Astrocyte of the hippocampus (primary cell): ENCODE results near the gene EVI5L.

Experiments
- DNase-seq: peaks from one replicate; pipeline ENCODE4 v3.0.0; 2011; ENCODE audit warnings: low read depth, low spot score

EVI5L gene

DNA sequence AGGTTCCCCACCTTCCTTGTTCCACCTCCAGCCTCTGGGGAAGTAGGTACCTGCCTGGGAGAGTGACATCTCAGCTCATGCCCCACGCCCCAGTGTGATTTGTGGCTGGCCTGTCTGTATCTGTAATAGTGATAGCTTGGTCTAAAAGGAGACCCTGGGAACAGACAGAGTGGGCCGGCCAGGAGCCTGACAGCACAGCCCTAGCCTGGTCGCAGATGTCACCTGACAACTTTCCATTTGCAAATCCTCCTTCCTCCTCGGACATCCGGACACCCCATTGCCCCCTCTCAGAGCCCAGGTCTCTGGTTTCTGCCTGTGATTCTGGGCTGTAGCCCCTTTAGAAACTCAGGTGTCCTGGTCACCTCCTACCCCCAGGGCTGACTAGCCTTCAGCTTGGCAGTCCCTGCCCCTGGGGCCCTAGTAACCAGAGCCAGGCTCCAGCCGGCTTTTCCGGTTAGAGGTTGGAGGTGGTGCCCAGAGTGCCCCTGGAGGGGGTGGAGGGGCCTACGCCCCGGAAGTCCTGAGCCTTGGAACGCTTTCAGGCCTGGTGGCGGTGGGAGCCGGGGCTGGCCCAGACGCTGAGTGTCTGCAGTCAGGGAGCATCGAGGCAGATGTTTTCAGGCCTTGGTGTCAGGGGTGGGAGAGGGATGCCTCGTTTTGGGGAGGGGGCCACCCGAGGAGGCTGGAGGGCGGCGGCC, 64.7 kb downstream of the EVI5L start:
- DNase-seq, result no peak

DNA sequence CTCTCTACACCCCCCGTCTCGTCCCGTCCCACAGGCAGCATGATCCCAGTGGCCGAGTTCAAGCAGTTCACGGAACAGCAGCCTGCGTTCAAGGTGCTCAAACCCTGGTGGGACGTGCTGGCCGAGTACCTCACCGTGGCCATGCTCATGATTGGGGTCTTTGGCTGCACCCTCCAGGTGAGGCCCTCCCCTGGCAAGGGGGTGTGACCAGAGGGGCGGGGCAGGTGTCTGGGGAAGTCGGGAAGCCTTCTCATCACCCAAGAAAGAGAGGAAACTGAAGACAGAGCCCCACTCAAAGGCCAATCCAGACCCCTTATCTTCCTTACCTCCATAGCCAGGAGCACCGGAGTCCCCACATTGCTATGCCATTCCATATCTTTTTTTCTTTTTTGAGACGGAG, 65.5 kb downstream of the EVI5L start:
- DNase-seq, result no peak

DNA sequence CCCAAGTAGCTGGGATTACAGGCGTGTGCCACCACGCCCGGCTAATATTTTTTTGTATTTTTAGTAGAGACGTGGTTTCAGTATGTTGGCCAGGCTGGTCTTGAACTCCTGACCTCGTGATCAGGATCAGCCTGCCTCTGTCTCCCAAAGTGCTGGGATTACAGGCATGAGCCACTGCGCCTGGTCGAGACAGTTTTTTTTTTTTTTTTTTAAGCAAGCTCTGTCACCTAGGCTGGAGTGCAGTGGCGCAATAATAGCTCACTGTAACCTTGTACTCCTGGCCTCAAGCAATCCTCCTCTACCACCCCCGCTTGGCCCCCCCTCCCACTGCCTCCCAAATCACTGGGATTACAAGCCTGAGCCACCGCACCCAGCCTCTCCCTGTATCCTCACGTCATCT, 67.3 kb downstream of the EVI5L start:
- DNase-seq, result no peak

DNA sequence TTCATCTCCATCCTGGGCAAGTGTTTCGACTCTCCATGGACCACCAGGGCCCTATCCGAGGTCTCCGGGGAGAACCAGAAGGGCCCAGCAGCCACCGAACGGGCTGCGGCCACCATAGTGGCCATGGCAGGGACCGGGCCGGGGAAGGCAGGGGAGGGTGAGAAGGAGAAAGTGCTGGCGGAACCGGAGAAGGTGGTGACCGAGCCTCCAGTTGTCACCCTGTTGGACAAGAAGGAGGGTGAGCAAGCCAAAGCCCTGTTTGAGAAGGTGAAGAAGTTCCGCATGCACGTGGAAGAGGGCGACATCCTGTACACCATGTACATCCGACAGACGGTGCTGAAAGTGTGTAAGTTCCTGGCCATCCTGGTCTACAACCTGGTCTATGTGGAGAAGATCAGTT, 68.9 kb downstream of the EVI5L start:
- DNase-seq, result no peak

DNA sequence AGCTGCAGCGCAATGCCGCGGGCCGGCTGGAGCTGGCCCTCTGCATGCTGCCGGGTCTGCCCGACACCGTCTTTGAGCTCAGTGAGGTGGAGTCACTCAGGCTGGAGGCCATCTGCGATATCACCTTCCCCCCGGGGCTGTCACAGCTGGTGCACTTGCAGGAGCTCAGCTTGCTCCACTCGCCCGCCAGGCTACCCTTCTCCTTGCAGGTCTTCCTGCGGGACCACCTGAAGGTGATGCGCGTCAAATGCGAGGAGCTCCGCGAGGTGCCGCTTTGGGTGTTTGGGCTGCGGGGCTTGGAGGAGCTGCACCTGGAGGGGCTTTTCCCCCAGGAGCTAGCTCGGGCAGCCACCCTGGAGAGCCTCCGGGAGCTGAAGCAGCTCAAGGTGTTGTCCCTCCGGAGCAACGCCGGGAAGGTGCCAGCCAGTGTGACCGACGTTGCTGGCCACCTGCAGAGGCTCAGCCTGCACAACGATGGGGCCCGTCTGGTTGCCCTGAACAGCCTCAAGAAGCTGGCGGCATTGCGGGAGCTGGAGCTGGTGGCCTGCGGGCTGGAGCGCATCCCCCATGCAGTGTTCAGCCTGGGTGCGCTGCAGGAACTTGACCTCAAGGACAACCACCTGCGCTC, 69.8 kb downstream of the EVI5L start:
- no peak for DNase-seq

DNA sequence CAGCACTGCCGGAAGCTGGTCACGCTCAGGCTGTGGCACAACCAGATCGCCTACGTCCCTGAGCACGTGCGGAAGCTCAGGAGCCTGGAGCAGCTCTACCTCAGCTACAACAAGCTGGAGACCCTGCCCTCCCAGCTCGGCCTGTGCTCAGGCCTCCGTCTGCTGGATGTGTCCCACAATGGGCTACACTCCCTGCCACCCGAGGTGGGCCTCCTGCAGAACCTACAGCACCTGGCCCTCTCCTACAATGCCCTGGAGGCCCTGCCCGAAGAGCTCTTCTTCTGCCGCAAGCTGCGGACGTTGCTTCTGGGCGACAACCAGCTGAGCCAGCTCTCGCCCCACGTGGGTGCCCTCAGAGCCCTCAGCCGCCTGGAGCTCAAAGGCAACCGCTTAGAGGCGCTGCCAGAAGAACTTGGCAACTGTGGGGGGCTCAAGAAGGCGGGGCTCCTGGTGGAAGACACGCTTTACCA, 70.4 kb downstream of the EVI5L start:
- DNase-seq, result no peak

DNA sequence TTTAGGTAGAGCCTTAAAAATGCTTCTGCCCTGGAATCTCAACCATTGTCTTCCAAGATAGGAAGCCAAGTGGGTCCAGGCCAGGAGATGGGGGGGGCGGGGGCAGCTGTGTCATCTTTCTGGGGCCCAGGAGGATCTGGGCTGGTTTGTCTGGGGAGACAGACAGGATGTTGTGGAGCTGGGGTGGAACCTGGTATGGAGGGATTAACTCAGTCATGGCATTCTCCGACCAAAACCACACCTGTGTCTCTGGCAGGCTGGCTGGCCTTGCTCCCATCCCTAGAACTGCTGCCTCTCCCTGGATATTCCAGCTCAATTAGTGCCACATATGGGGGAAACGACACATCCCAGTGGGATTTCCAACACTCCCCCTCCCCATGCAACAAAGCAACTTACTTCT, 70.9 kb downstream of the EVI5L start:
- no peak for DNase-seq

DNA sequence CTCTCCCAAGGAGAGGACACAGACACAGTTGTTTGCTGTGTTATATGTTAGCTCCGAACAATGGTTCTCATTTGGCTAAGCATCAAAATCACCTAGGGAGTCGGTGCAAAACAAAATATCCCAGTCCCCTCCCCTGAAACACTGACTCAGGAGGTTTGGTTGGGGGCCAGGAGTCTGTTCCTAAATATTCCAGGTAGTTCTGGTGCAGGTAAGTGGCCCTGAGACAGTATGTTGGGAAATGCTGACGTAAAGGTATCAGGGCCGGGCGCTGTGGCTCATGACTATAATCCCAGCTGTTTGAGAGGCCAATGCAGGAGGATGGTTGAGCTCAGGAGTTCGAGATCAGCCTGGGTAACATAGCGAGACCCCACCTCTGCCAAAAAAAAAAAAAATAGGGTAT, 71.3 kb downstream of the EVI5L start:
- no peak for DNase-seq

DNA sequence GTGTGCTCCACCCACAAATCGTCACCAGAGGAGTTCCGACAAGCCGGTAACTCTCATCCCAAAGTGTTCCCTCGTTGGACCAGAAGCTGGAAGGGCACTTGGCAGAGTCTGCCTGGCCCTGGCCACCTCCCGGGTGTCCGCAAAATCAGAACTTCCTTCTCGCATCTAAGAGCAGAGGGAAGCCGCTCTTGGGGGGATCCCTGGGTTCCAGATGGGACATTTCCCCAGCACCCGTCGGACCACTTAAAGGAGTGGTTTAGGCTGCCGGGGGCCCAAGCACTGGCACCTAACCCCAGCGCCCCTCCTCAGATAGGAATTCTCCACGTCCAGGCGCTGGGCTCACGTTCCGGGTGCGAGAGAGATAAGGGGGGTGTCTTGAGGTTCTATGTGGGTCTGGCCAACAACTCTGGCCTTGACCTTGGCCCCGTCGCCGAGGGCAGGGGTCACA, 72.8 kb downstream of the EVI5L start:
- no peak for DNase-seq

DNA sequence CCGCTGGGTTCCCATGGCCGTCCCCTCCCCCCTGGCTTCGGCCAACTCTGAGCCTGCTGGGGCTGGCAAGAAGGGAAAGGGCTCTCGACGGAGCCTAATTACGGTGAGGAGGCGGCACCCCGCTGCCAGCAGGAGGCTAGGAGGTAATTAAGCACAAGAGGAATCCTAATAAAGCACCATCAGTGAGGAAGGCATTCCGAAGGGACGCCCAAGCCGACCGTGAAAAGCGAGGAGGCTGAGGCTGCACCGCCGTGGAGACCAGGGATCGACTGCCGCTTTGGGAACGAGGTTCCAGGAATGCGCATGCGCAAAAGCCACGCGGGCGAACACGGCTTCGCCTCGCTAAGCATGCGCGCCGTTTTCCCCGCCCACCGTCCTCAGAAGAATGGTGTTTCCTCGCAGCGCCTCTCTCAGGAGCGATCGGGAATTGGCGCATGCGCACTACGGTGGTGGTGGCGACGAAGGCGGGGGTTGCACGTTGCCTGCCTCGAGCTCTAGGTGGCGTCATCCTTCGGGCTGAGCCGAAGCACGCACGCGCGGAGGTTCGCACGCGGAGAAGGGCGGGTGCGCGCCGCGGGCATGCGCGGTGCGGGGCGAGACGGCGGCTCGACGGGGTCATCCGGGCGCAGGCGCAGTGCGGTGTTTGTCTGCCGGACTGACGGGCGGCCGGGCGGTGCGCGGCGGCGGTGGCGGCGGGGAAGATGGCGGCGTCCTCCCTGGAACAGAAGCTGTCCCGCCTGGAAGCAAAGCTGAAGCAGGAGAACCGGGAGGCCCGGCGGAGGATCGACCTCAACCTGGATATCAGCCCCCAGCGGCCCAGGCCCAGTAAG, 73.4 kb downstream of the EVI5L start, which contains the start of gene MAP2K7:
MAP2K7 (plus strand) TSS at position 634 of the 830 bp plus-strand sequence; CDS start at position 702, 68 bp downstream.
- DNase-seq, result peak; percentile 100

DNA sequence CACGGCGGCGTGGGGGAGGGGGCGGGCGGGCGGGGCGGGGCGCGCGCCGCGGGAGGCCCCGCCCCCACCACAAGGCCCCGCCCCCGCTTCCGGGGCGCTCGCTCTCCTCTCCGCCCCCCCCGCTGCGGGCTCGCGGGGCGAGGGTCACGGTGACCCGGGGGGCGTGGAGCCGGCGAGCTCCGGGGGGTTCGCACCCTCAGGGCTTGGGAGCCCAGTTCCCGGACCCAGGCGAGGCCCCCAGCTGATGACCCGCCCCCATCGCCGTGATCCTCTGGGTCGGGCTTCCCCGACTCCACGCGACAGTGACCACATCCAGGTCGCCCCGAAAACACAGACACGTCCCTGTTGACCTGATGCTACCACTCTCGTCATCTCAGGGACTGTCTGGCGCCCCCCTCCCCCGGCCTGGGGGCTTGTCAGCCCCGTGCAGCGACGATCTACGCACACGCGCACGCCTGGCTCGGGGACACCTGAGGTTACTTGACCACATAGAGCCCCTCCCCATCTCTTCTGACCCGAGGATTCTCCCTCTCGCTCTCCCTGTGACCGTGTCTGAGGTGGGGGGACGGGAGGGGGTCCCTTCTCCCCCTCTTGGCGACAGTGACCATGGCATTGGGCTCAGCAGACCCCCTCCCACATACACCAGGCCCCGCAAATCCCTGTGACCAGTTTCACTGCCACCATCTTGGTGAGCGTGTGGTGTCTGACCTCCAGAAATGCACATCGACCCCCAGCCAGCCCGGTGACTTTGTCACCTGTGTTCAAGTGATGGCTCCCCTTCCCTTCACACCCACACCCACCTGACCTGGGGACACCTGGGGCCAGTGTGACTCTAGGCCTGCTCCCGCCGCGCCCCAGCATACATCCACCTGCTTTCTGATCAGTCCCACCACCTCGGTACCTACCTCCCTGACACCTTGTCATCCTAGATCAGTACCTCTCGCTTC, 74.3 kb downstream of the EVI5L start:
- no peak for DNase-seq

DNA sequence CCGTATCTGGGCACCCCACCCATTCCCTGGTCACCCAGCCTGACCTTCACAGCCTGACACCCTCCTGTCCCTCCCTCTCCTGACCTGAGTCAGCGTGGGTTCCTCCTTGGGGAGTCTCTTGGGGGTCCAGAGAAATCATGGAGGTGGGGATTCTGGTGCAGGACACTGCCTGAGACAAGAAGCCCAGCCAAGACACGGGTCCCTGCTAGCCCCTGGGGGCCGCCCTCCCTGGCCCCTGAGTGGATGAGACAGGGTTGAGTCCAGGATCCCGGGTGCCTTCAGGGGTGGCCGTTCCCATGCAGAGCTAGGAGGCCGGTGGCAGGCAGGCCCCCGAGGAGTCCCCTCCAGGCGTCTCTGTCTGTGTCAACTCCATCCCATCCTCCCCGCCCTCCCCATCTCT, 75.2 kb downstream of the EVI5L start:
- DNase-seq, result no peak

DNA sequence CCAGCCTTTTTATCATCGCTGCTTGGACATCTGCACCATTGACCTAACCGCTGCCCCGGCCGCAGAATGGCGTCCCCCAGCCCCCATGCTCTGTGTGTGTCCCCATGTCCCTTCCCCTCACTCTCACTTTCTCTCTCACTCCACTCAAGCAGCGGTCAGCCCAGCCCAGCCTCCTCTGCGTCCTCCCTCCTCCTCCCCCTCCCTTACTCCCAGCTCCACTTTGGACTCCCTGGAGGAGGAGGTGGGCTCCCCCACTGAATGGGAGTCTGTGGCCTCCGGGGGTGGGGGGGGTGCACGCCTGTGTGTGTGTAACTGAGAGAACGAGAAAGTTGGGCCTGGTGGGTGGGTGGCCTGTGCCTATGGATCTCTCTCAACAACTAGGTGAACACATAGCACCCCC, 75.8 kb downstream of the EVI5L start:
- DNase-seq, result no peak

DNA sequence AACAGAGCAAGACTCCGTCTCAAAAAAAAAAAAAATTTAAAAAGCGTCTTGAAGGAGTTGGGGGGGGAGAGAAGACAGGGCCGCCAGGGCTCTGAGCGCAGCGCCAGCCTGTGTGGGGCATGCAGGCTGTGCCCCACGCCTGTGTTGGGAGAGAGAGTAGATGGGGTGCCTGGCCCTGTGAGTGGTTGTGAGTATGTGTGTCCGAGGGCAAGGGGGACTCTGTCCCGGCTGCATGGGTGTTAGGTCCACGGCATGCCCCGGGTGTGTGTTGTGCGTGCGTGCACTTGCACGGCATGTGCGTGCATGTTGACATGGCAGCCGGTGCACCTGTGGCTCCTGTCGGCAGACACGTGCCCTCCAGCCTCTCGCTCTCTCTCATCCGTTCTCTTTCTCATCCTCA, 77.1 kb downstream of the EVI5L start:
- no peak for DNase-seq

DNA sequence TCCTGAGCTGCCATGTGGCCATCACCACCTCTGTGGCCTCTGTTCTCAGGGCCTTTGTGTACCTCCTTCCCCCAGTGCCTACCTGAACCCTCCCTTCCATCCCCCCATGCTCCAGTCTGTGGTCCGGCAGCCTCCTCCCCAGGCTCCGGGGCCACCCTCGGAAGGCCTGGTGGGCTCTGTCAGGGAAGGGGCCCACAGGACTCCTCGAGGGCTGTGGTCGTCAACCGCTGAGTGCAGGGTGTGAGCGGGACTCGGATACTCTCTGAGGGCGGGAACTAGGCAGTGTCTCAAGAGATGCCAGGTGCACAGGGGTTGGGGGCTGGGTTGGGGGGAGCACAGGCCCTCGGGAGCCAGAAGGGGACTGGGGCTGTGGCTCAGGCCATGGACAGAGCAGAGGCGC, 77.5 kb downstream of the EVI5L start:
- DNase-seq, result no peak

DNA sequence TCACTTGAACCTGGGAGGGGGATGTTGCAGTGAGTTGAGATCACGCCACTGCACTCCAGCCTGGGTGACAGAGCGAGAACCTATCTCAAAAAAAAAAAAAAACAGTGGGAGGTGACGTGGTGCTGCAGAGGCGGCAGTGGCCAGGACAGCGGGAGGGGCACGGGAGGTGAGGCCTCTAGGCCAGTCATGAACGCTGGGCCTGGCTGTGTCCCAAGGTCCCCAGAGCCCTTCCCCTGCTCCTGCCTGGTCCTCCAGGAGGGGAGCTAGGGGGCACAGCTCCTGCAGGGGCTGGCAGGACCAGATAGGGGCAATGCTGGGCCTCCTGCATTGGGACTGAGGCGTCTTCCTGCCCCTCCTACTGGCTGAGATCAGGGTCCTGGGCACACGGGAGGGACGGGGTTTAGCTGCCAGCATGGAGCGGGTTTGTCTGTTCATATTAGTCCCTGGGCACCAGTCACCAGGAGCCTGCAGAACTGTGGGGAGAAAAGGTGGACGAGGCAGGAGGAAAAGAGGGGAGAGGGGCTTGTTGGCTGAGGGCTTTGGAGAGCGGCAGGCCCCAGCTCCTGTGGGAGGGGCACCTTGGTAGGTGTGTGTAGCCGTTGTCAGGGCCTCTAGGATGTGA, 78.2 kb downstream of the EVI5L start:
- no peak for DNase-seq

DNA sequence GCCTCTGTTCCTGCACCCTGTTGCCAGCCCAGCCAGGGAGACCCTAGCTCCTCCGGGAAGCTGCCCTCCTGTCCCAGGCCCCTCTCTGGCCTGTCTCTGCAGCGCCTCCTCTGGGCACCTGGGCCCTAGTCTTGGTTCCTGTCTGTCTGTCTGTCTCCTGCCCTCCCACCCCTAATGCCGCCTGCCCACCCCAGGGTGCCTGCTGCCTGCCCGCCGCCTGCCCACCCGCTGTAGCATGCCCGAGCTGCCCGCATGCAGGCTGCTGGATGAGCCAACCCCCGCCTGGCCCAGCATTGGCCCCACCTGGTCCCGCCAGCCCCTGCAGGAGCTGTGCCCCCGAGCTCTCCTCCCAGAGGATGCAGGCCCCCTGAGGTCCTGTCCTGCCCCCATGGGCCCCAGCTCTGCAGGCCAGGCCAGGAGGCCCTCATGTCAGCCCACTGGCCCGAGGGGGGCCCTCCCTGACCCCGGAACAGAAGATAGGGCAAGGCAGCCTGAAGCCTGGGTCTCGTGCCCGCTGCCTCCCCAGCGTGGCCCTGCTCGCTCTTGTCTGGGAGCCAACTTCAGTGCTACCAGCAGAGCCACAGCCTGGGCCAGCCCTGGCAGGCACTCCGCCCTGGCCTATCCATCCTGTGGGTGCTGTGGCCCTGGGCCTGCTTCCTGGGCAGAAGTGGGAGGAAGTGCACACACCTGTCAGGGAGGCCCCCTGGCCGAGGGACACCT, 78.9 kb downstream of the EVI5L start:
- DNase-seq, result no peak

DNA sequence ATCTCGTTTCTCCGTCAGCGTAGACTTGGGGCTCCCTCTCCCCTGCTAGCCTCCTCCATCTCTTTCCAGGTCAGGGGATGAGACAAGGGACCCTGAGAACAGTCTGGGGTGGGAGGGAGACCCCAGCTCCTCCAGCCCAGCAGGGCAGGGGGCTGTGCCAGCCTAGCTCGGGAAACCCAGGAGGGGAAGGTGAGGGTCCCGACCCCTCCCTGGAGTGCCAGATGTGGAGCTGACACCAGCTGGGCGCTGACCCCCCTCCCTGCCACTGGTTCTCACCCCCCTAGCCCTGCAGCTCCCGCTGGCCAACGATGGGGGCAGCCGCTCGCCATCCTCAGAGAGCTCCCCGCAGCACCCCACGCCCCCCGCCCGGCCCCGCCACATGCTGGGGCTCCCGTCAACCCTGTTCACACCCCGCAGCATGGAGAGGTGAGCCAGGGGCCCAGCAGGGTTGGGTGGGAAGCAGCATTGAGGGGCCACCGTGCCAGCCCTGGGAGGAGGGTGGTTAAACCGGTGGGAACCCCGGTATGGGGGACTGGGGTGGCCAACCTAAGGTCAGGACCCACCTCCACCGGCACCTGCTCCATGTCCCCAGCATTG, 79.6 kb downstream of the EVI5L start:
- DNase-seq, result no peak

DNA sequence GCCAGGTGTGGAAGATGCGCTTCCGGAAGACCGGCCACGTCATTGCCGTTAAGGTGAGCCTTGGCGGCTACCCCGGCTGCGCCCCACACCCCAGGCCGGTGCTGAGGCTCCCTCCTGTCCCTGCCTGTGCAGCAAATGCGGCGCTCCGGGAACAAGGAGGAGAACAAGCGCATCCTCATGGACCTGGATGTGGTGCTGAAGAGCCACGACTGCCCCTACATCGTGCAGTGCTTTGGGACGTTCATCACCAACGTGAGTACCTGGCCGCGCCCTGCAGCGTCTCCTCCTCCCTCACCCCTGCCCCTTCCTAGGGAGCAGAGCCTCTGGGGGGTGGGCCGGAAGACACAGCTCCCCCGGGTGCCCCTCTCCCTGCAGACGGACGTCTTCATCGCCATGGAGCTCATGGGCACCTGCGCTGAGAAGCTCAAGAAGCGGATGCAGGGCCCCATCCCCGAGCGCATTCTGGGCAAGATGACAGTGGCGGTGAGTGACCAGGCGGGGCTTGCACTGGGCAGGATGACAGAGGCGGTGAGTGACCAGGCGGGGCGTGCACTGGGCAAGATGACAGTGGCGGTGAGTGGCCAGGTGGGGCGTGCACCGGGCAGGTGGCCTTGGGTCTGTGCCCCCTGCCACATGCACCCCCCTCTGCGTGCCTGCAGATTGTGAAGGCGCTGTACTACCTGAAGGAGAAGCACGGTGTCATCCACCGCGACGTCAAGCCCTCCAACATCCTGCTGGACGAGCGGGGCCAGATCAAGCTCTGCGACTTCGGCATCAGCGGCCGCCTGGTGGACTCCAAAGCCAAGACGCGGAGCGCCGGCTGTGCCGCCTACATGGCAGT, 80.5 kb downstream of the EVI5L start:
- no peak for DNase-seq
